C4-2B (cell line): ENCODE data around the gene P2RX7.

ENCODE experiments used
- ZFX ChIP-seq: fragments of 450-650 bp; IDR thresholded peaks from 2 replicates; pipeline ENCODE4 v1.6.1; 2017
- TF ChIP-seq, protein P1 (sequence below): fragments of 450-650 bp; conservative IDR thresholded peaks from 2 replicates; pipeline ENCODE4 v1.5.1; 2017; ENCODE audit warnings: mild to moderate bottlenecking

DNA sequence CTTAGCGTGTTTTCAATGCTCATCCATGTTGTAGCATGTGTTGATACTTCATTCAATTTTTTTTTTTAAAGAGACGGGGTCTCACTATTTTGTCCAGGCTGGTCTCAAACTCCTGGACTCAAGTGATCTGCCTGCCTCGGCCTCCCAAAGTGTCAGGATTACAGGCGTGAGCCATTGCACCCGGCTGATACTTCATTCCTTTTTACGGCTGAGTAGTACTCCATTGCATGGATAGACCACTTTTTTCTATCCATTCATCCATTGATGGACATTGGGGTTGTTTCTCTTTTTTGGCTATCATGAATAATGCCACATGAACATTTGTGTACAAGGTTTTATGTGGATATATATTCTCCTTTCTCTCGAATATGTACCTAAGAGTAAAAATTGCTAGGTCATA is 1.2 kb downstream of the P2RX7 start:
- TF ChIP-seq, protein P1, sequence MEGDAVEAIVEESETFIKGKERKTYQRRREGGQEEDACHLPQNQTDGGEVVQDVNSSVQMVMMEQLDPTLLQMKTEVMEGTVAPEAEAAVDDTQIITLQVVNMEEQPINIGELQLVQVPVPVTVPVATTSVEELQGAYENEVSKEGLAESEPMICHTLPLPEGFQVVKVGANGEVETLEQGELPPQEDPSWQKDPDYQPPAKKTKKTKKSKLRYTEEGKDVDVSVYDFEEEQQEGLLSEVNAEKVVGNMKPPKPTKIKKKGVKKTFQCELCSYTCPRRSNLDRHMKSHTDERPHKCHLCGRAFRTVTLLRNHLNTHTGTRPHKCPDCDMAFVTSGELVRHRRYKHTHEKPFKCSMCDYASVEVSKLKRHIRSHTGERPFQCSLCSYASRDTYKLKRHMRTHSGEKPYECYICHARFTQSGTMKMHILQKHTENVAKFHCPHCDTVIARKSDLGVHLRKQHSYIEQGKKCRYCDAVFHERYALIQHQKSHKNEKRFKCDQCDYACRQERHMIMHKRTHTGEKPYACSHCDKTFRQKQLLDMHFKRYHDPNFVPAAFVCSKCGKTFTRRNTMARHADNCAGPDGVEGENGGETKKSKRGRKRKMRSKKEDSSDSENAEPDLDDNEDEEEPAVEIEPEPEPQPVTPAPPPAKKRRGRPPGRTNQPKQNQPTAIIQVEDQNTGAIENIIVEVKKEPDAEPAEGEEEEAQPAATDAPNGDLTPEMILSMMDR: no peak
- no peak for TF ChIP-seq ZFX
